ENCODE results near the gene PPP1R2B.
"Not testable (repeated sequence)": the region's sequence is repeated elsewhere in the genome, so short reads cannot be mapped to it uniquely, and the experiment has no call there.

PPP1R2B gene

GRCh38 chr5:156850206-156850751, at the start of gene PPP1R2B:
TSS of gene PPP1R2B (plus strand) at chr5:156850295. CDS start at chr5:156850563, 268 bp downstream.
- DNase-seq (ENCODE audit: low read depth in 2 of 3, low spot score in 2 of 3): no peak

GRCh38 chr5:156800929-156801328, 49.2 kb upstream of the PPP1R2B start:
- no peak for DNase-seq (ENCODE audit: low read depth in 2 of 3, low spot score in 2 of 3)

- DNase-seq (ENCODE audit: low read depth in 2 of 3, low spot score in 2 of 3): no peak
These were observed 47.6 kb upstream of the PPP1R2B start for GRCh38 chr5:156802501-156802900.

- no peak for DNase-seq (ENCODE audit: low read depth in 2 of 3, low spot score in 2 of 3)
These were observed 46.7 kb upstream of the PPP1R2B start for GRCh38 chr5:156803404-156803803.

- no peak for DNase-seq (ENCODE audit: low read depth in 2 of 3, low spot score in 2 of 3)
These were observed 37.1 kb upstream of the PPP1R2B start for GRCh38 chr5:156812959-156813358.

- DNase-seq (ENCODE audit: low read depth in 2 of 3, low spot score in 2 of 3): peak in 1 of 3 experiments; percentile 6
These were observed 34.0 kb upstream of the PPP1R2B start for GRCh38 chr5:156815988-156816599.

- DNase-seq (ENCODE audit: low read depth in 2 of 3, low spot score in 2 of 3): no peak
These were observed 30.6 kb upstream of the PPP1R2B start for GRCh38 chr5:156819537-156819936.

- no peak for DNase-seq (ENCODE audit: low read depth in 2 of 3, low spot score in 2 of 3)
These were observed 30.0 kb upstream of the PPP1R2B start for GRCh38 chr5:156819967-156820581.

GRCh38 chr5:156824241-156824640, 25.9 kb upstream of the PPP1R2B start:
- no peak for DNase-seq (ENCODE audit: low read depth in 2 of 3, low spot score in 2 of 3)

- DNase-seq (ENCODE audit: low read depth in 2 of 3, low spot score in 2 of 3): no peak
These were observed 25.3 kb upstream of the PPP1R2B start for GRCh38 chr5:156824800-156825199.

GRCh38 chr5:156825688-156826087, 24.4 kb upstream of the PPP1R2B start:
- no peak for DNase-seq (ENCODE audit: low read depth in 2 of 3, low spot score in 2 of 3)

GRCh38 chr5:156826150-156826549, 23.9 kb upstream of the PPP1R2B start:
- DNase-seq (ENCODE audit: low read depth in 2 of 3, low spot score in 2 of 3): no peak

- DNase-seq (ENCODE audit: low read depth in 2 of 3, low spot score in 2 of 3): no peak
These were observed 15.2 kb upstream of the PPP1R2B start for GRCh38 chr5:156834916-156835315.

GRCh38 chr5:156835905-156836304, 14.2 kb upstream of the PPP1R2B start:
- DNase-seq (ENCODE audit: low read depth in 2 of 3, low spot score in 2 of 3): no peak

GRCh38 chr5:156836846-156837245, 13.2 kb upstream of the PPP1R2B start:
- DNase-seq (ENCODE audit: low read depth in 2 of 3, low spot score in 2 of 3): no peak

- no peak for DNase-seq (ENCODE audit: low read depth in 2 of 3, low spot score in 2 of 3)
These were observed 11.1 kb upstream of the PPP1R2B start for GRCh38 chr5:156838961-156839360.

GRCh38 chr5:156841737-156842136, 8.4 kb upstream of the PPP1R2B start:
- no peak for DNase-seq (ENCODE audit: low read depth in 2 of 3, low spot score in 2 of 3)

GRCh38 chr5:156846914-156847313, 3.2 kb upstream of the PPP1R2B start:
- DNase-seq (ENCODE audit: low read depth in 2 of 3, low spot score in 2 of 3): no peak

- not testable (repeated sequence) for DNase-seq (ENCODE audit: low read depth in 2 of 3, low spot score in 2 of 3)
These were observed 1.6 kb upstream of the PPP1R2B start for GRCh38 chr5:156848447-156848846.

GRCh38 chr5:156851880-156852279, 1.8 kb downstream of the PPP1R2B start:
- DNase-seq (ENCODE audit: low read depth in 2 of 3, low spot score in 2 of 3): no peak

- DNase-seq (ENCODE audit: low read depth in 2 of 3, low spot score in 2 of 3): not testable (repeated sequence)
These were observed 3.0 kb downstream of the PPP1R2B start for GRCh38 chr5:156853055-156853454.

GRCh38 chr5:156865427-156865826, 15.3 kb downstream of the PPP1R2B start:
- DNase-seq (ENCODE audit: low read depth in 2 of 3, low spot score in 2 of 3): no peak

GRCh38 chr5:156870498-156870839, 20.4 kb downstream of the PPP1R2B start:
- no peak for DNase-seq (ENCODE audit: low read depth in 2 of 3, low spot score in 2 of 3)
